ENCODE results near the gene GPR52.

- TF ChIP-seq ZFP3 (CRISPR knock-in tag; IDR thresholded peaks at IDR 0.05) (no peak), ZC3H10 (CRISPR knock-in tag; IDR thresholded peaks at IDR 0.05) (no peak), ZNF8 (CRISPR knock-in tag; IDR thresholded peaks at IDR 0.05) (no peak), TSHZ2 (CRISPR knock-in tag; IDR thresholded peaks at IDR 0.05) (no peak), ARNTL (CRISPR knock-in tag; IDR thresholded peaks at IDR 0.05; ENCODE audit: borderline replicate concordance, low read depth) (no peak)
Measured at GRCh38 chr1:174445817-174446216, 1.9 kb upstream of the GPR52 start.
